ENCODE measurements around the gene PCMTD2.
"Not testable (repeated sequence)": the region's sequence is repeated elsewhere in the genome, so short reads cannot be mapped to it uniquely, and the experiment has no call there.

Gene PCMTD2

GRCh38 chr20:64286447-64287263 lies 31.1 kb downstream of the PCMTD2 start:
- DNase-seq (ENCODE audit: low read depth, low spot score) = not testable (repeated sequence)

- DNase-seq (ENCODE audit: low read depth, low spot score) = not testable (repeated sequence)
Observed at GRCh38 chr20:64287264-64287590, 31.7 kb downstream of the PCMTD2 start.

- not testable (repeated sequence) for DNase-seq (ENCODE audit: low read depth, low spot score)
Observed at GRCh38 chr20:64292167-64292566, 36.6 kb downstream of the PCMTD2 start.

GRCh38 chr20:64303086-64303485 lies 47.5 kb downstream of the PCMTD2 start:
- DNase-seq (ENCODE audit: low read depth, low spot score) = not testable (repeated sequence)

GRCh38 chr20:64313761-64314160 lies 58.2 kb downstream of the PCMTD2 start:
- DNase-seq (ENCODE audit: low read depth, low spot score) = not testable (repeated sequence)

- not testable (repeated sequence) for DNase-seq (ENCODE audit: low read depth, low spot score)
Observed at GRCh38 chr20:64315381-64315780, 59.8 kb downstream of the PCMTD2 start.

- DNase-seq (ENCODE audit: low read depth, low spot score) = not testable (repeated sequence)
Observed at GRCh38 chr20:64315884-64316283, 60.3 kb downstream of the PCMTD2 start.

GRCh38 chr20:64316415-64317083 lies 61.0 kb downstream of the PCMTD2 start:
- not testable (repeated sequence) for DNase-seq (ENCODE audit: low read depth, low spot score)

GRCh38 chr20:64317331-64317730 lies 61.8 kb downstream of the PCMTD2 start:
- DNase-seq (ENCODE audit: low read depth, low spot score) = not testable (repeated sequence)

- not testable (repeated sequence) for DNase-seq (ENCODE audit: low read depth, low spot score)
Observed at GRCh38 chr20:64318056-64318455, 62.5 kb downstream of the PCMTD2 start.

GRCh38 chr20:64322031-64322789 lies 66.7 kb downstream of the PCMTD2 start:
- not testable (repeated sequence) for DNase-seq (ENCODE audit: low read depth, low spot score)
